K562 (cell line): ENCODE results near the gene AGRP. TPM values are rescaled to one million over a fixed set of nuclear protein-coding genes. Genes with fewer than 3 reads are reported as not detected.

Experiments used
- ATAC-seq: fragments of 200-7000 bp; cut with Tn5 transposase; 3 replicates; pipeline ENCODE4 v1.9.1; 2020; ENCODE audit warnings: moderate library complexity
- BruUV-seq: library from RNA; stranded (reverse); fragments of 400-500 nt; replicated peaks from 2 replicates; lab custom pipeline; 2021; lab: Mats Ljungman, UMichigan
- CTCF ChIA-PET: fragments of 300-600 bp; formaldehyde crosslinking; extraction: SDS; loops from one replicate; lab custom pipeline; 2021; ENCODE audit warnings: low intra/inter-chr PET ratio; lab: Yijun Ruan, JAX
- POLR2A ChIA-PET: fragments of 300-600, 350-650 bp; sonication (Branson Sonifier 250); formaldehyde crosslinking; extraction: SDS; loops from one replicate; lab custom pipeline; 2021; ENCODE audit warnings: antibody characterized with exemption, inconsistent platforms; lab: Yijun Ruan, JAX
- DNase-seq, 4 experiments: peaks; one replicate each; pipeline versions ENCODE4 v3.0.0 to v3.0.0-alpha.2; 2011 to 2018; ENCODE audit warnings: low spot score in 3 of 4, mixed read lengths in 3 of 4; ENCODE audit errors: extremely low read depth in 1 of 4
- FAIRE-seq: peaks from 2 replicates; lab custom pipeline; 2011; peaks lifted over from hg19 to GRCh38; lab: Jason Lieb, UNC
- H2AFZ ChIP-seq: 2 replicates; pipeline ENCODE4 v1.6.0; 2011; ENCODE audit warnings: low read depth, low read length, control low read depth, inconsistent platforms
- H3K27ac ChIP-seq: fragments of 200-600 bp; 3 replicates; pipeline ENCODE4 v1.8.0; 2011; ENCODE audit warnings: low read depth, mild to moderate bottlenecking, control low read depth, inconsistent platforms, low read length, moderate library complexity, mixed read lengths; ENCODE audit errors: extremely low read depth
- H3K27me3 ChIP-seq, 2 experiments: fragments of 300-600 bp in 1 of 2; 2 replicates in 1 of 2; 3 replicates in 1 of 2; pipeline versions ENCODE4 v1.6.0 to v1.8.0; 2011; ENCODE audit warnings: inconsistent platforms in 2 of 2, low read length in 2 of 2, mild to moderate bottlenecking in 1 of 2, mixed read lengths in 1 of 2, moderate library complexity in 1 of 2; ENCODE audit not compliant: control insufficient read depth in 2 of 2, insufficient read depth in 2 of 2
- H3K36me3 ChIP-seq: fragments of 300-600 bp; 3 replicates; pipeline ENCODE4 v1.8.0; 2011; ENCODE audit warnings: mild to moderate bottlenecking, low read length, inconsistent platforms; ENCODE audit not compliant: control insufficient read depth, insufficient read depth
- H3K4me1 ChIP-seq, 2 experiments: fragments of 200-600 bp in 1 of 2; replicated peaks in 1 of 2; 2 replicates in 1 of 2; 3 replicates in 1 of 2; pipeline versions ENCODE4 v1.5.1 to v1.8.0; 2011; ENCODE audit warnings: inconsistent platforms in 2 of 2, low read length in 2 of 2, mild to moderate bottlenecking in 1 of 2, mixed read lengths in 1 of 2, moderate library complexity in 1 of 2; ENCODE audit not compliant: control insufficient read depth in 2 of 2, insufficient read depth in 2 of 2
- H3K4me2 ChIP-seq: 2 replicates; pipeline ENCODE4 v1.6.1; 2011; ENCODE audit warnings: low read length, control low read depth, inconsistent platforms, mixed read lengths; ENCODE audit not compliant: insufficient read depth
- H3K4me3 ChIP-seq: fragments of 200-600 bp; sonication (generic), shearing (Covaris generic); 2 replicates; pipeline ENCODE4 v1.5.1; 2016; ENCODE audit warnings: control low read depth, inconsistent platforms
- H3K79me2 ChIP-seq: fragments of 200-600 bp; 3 replicates; pipeline ENCODE4 v1.8.0; 2011; ENCODE audit warnings: low read length, inconsistent platforms; ENCODE audit not compliant: control insufficient read depth, insufficient read depth
- H3K9ac ChIP-seq, 2 experiments: 2 replicates each; pipeline versions ENCODE4 v1.6.0 to v1.6.1; 2011; ENCODE audit warnings: low read depth in 2 of 2, low read length in 2 of 2, control low read depth in 1 of 2, inconsistent platforms in 1 of 2, mild to moderate bottlenecking in 1 of 2, mixed read lengths in 1 of 2; ENCODE audit not compliant: insufficient read depth in 1 of 2
- H3K9me1 ChIP-seq: one replicate; pipeline ENCODE4 v1.6.0; 2011; ENCODE audit warnings: inconsistent platforms, mild to moderate bottlenecking, low read length, moderate library complexity; ENCODE audit not compliant: control insufficient read depth, insufficient read depth
- H3K9me3 ChIP-seq: replicated peaks from 2 replicates; pipeline ENCODE4 v1.5.1; 2011; ENCODE audit warnings: low read depth, low read length, inconsistent platforms; ENCODE audit not compliant: control insufficient read depth, insufficient read depth
- H4K20me1 ChIP-seq: replicated peaks from 2 replicates; pipeline ENCODE4 v1.6.1; 2011; ENCODE audit warnings: low read length, inconsistent platforms, mixed read lengths; ENCODE audit not compliant: control insufficient read depth, insufficient read depth
- ARID1B ChIP-seq: fragments of 450-650 bp; IDR thresholded peaks from 2 replicates; pipeline ENCODE4 v1.6.1; 2016; ENCODE audit warnings: antibody characterized with exemption, mild to moderate bottlenecking, inconsistent platforms
- HOXB6 ChIP-seq: fragments of 250-450 bp; sonication (Bioruptor Pico); IDR thresholded peaks from 2 replicates; pipeline ENCODE4 v1.5.1; 2022; ENCODE audit warnings: mild to moderate bottlenecking, borderline replicate concordance
- MCM5 ChIP-seq: fragments of 450-650 bp; IDR thresholded peaks from 2 replicates; pipeline ENCODE4 v1.6.1; 2016; ENCODE audit warnings: low read depth
- SMAD3 ChIP-seq: fragments of 450-650 bp; formaldehyde crosslinking; conservative IDR thresholded peaks from 2 replicates; pipeline ENCODE4 v1.4.0; 2020; ENCODE audit warnings: mild to moderate bottlenecking
- TRIM24 ChIP-seq, 2 experiments: fragments of 450-650 bp; IDR thresholded peaks; 2 replicates each; pipeline ENCODE4 v1.6.1; 2016
- ZNF780A ChIP-seq: fragments of 250-450 bp; sonication (Bioruptor Pico); IDR thresholded peaks from 2 replicates; pipeline ENCODE4 v1.5.0; 2021; ENCODE audit warnings: mild to moderate bottlenecking
- WGBS: fragments of 100-300 bp; shearing (Covaris generic); methylation state at CpG from one replicate; pipeline ENCODE4 v1.1.6; 2016; ENCODE audit warnings: low coverage, mixed read lengths; ENCODE audit not compliant: insufficient coverage; ENCODE audit errors: missing lambda C conversion rate; 5-methylcytosine and 5-hydroxymethylcytosine counted together
- in situ Hi-C: fragments of 300-500 bp; cut with MboI; formaldehyde crosslinking; loops from 4 replicates; pipeline ENCODE4 v1.15.0; 2018; ENCODE audit warnings: inconsistent platforms, mixed read lengths
- intact Hi-C: fragments of 100-400 bp; cut with micrococcal nuclease; formaldehyde crosslinking; loops from 2 replicates; pipeline ENCODE4 v1.14.2; 2022
- polyA plus RNA-seq, 8 experiments: library from polyadenylated mRNA; depleted of rRNA in 4 of 8; stranded (reverse) in 5 of 8; unstranded in 3 of 8; fragments of >200 nt; fragmentation: Nextera tagmentation in 2 of 8; fragmentation: Illumina TruSeq in 1 of 8; extraction: Ambion mirVana in 2 of 8; extraction: Trizol in 1 of 8; gene quantifications; 2 replicates each; pipeline versions ENCODE4 v1.2.1 to v1.2.3, GENCODE V29; 2011 to 2014; ENCODE audit warnings: inconsistent platforms in 1 of 8, missing spikeins in 1 of 8
- total RNA-seq, 7 experiments: library from RNA; depleted of rRNA in 6 of 7; stranded (reverse); fragments of >200 nt in 6 of 7; fragmentation: Illumina TruSeq in 2 of 7; extraction: Trizol in 2 of 7; gene quantifications; 2 replicates each; pipeline versions ENCODE4 v1.2.1 to v1.2.3, GENCODE V29; 2011 to 2021; ENCODE audit warnings: low replicate concordance in 1 of 7
- TF ChIP-seq, protein P1 (sequence below): fragments of 450-650 bp; IDR thresholded peaks from 2 replicates; pipeline ENCODE4 v1.6.1; 2017; ENCODE audit warnings: mild to moderate bottlenecking, moderate library complexity

Gene AGRP
- total and polyA plus RNA-seq, 9 of the 15 experiments (the other 6 are each of a cell fraction or from before 2014, with no cell fraction given) = not detected

DNA sequence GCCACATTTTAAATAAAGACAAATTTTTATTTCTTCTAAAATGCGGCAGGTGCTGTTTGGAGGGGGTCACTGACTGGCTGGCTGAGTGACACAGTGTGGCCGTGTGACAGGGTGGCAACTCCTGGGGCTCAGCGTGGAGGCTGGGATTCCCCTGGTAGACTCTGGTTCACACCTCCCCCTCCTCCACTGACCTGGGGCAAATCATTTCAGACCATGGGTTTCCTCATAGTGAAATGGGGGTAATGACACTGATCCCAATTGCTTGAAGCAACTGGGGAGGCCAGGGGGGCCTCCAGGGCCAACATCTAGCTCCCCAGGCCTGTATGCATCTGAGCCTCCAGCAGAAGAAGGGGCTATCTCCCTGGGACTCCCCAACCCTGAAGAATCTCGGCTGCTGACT lies 45.8 kb downstream of the AGRP start:
- no peaks in the 10 kb centered on the region for H3K27me3 ChIP-seq
- DNase-seq (no peak), ATAC-seq (no peak), FAIRE-seq (no peak)
- H2AFZ ChIP-seq = no peak overlapping the region
- H3K36me3 ChIP-seq = peaks cover 33% of the 10 kb centered on the region; the same call in 2 of the 3 replicates
- H4K20me1 ChIP-seq = 0 out of 2 replicates have a peak, but pooled peaks cover 3% of the 10 kb centered on the region
- H3K9ac ChIP-seq = peak overlapping the region in 1 of 2 experiments; percentile 43; a peak in 1 of 4 replicates
- no peak overlapping the region for H3K4me2 ChIP-seq
- peaks cover 3% of the 10 kb centered on the region for H3K9me1 ChIP-seq
- TF ChIP-seq TRIM24 (IDR thresholded peaks at IDR 0.05) (no peak), ARID1B (no peak), ZNF780A (CRISPR knock-in tag) (no peak), MCM5 (no peak), HOXB6 (no peak), SMAD3 (CRISPR knock-in tag) (no peak)
- TF ChIP-seq, protein P1, sequence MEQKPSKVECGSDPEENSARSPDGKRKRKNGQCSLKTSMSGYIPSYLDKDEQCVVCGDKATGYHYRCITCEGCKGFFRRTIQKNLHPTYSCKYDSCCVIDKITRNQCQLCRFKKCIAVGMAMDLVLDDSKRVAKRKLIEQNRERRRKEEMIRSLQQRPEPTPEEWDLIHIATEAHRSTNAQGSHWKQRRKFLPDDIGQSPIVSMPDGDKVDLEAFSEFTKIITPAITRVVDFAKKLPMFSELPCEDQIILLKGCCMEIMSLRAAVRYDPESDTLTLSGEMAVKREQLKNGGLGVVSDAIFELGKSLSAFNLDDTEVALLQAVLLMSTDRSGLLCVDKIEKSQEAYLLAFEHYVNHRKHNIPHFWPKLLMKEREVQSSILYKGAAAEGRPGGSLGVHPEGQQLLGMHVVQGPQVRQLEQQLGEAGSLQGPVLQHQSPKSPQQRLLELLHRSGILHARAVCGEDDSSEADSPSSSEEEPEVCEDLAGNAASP = no peak
- no peaks in the 10 kb centered on the region for H3K79me2 ChIP-seq
- POLR2A ChIA-PET = no interaction called here
- no TSS peak for BruUV-seq
- no peaks in the 10 kb centered on the region for H3K9me3 ChIP-seq
- intact Hi-C loops (no loop called here), in situ Hi-C loops (no loop called here)
- CTCF ChIA-PET = no interaction called here
- WGBS = 72% methylated on average over 4 of the region's 4 CpGs
- no peak overlapping the region for H3K27ac ChIP-seq
- peaks cover 0 to 21% of the 10 kb centered on the region in 2 experiments; a peak in 1 of 5 replicates for H3K4me1 ChIP-seq
- no peak overlapping the region for H3K4me3 ChIP-seq
